Embryonic facial prominence (tissue), 1 donor: Measurements from ENCODE around the gene PLXNA2.

Experiments
- DNase-seq: peaks from one replicate; pipeline ENCODE4 v3.0.0-alpha.2; 2016; ENCODE audit errors: extremely low spot score

PLXNA2 gene

GRCh38 chr1:208222376-208223126, 21.6 kb downstream of the PLXNA2 start:
- DNase-seq, result no peak

DNA sequence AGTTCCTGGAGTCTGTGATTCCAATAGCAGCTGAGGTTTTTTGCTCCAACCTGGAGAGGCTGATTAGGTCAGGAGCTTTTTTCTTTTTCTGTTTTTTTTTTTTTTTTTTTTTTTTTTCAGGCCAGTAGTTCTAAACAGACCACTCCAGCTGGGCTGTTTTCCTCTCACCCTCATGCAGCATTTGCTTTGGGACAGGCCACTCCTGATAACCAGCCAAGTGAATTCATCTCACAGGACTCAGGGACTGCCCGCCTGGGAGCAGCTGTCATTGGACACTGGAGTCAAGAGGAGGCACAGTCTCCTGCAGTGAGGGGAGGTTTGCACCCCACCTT, 22.9 kb downstream of the PLXNA2 start:
- DNase-seq, result no peak

DNA sequence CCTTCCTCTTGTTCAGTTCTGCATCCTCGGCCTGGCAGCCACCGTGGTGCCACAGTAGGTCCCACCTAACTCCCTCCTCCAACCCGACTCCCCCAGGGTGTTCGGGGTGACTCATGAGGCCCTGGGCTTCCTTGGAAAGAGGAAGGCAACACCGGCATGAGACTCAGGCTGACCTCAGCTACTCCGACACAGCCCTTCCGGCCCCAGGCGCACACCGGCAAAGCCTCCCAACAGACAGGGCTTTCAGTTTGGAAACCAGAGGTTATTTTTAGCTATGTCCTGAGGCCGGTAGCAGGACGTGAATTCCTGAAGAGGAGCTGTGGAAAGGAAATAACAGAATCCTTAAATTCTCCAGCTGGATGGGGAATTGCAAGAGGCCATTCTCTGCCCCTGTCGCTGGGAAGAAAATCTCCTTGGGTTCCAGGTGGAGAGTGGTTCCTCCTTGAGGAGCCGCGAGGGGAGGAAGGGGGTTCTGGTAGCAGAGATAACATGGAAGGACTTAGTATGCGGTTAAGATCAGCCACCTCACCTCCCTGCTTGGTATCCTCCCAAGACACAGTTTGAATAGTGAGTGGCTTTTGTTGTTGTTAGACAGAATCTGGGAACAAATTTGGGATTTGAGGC, 24.4 kb downstream of the PLXNA2 start:
- DNase-seq, result no peak

DNA sequence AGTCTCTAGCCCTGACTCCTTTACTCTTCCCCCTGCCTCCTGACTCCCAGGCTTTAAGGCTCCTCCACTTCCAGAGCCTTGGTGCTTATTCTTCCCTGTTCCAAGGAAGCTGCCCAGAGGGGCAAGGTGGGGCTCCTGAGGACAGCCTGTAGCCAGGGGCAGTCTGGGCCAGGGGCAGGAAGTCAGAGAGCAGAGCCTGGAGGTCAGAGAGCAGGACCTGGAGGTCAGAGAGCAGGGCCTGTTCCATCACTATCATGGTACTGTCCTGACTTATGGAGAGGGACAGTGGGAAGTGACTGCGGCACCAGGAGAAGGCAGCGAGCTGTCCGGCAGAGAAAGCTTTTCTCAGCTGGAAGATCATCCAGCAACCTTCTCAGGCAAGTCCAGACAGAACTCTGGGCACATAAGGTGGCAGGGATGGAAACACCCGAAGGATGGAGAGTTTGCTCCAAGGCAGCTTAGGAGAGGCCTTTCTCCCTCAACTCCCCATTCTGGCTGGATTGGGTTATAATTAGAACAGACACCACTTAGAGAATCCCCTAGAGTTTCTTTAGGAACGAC, 25.0 kb downstream of the PLXNA2 start:
- DNase-seq, result no peak

DNA sequence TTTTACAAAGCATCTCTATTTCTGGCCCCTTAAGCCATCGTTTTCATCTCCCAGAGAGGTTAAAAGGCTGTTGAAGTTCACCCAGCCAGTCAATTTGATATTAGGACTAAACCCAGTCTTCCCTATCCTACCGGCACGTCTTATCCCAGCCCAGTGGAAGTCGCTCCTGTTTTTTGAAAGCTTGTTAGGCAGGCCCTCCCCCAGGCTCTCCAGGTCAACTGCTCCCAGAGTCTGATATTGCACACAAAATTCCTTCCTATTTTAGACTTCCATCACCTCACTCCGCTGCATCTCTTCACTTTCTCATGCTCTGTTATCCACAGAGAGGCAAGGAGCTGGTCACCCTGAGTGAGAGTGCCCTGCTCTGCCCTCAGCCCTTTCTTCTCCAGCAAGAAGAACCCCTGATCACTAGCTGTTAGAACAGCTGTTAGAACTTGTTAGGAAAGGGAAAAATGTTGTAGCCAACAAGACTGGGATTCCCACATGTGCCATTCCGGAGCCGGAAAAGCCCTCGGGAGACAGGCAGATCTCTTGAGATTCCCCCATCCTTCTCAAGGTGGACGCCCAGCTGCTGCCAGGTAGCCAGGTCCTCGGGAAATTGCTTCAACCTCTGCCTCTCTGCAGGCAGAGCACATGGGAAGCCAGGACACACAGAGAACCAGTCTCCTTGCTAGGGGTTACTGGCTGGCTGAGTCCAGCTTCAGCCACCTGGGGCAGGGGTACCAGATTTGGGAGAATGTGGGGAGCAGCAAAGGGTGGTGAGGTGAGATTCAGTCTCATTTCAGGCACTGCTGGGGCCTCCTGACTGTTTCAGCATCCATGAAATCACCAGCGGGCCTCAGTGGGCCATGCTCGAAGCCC, 25.7 kb downstream of the PLXNA2 start:
- DNase-seq, result no peak

DNA sequence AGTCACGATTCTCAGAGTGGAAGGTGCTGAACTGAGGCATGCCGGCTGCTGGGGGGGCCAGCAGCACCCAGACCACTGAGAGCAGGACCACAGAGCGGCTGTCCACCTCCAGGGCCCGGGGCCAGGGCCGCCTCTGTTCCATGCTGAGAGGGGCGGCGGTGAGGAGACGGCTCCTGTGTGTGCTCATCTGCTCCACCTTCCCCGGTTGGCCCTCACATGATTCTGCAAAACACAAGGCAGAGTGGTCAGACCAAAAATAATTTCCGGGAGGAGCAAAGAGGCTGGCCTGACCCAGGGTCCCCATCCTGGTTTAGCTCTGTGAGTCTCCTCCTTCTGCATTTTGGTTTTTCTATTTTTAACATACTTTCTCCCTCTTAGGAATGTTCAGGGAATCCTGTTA, 26.4 kb downstream of the PLXNA2 start:
- no peak for DNase-seq

DNA sequence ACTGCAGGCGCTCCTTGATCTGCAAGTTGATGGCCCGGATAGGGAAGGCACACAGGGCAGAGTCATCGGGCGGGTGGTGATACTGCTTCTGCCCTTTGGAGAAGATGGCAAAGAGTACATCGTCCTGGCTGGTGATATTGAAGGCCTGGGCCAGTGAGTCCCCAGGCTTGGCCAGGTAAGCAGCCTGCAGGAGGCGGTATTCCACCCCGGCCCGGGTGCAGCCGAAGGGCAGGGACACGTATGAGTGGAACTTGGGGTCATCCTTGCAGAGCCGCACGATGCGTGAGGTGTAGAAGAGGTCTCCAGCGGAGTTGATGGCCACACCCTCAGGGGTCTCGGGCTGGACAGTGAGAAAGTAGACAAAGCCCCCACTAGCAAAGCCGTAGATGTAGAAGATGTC, 27.4 kb downstream of the PLXNA2 start:
- DNase-seq, result no peak

DNA sequence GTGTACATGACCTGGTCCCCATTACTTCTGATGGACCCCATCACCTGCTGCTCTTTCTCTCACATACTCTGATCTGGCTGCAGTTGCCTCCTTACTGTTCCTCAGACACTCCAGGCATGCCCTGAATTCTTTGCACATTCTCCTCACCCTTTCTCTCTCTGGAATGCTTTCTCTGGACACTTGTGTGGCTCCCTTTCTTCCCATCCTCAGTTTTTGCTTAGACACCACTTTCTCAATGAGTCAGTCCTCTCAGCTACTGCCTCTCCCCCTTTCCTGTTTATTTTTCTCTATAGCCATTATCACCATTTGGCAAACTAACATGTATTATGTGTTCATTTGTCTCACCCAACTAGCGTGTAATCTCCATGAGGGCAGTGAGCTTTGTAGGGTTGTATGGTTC, 28.1 kb downstream of the PLXNA2 start:
- no peak for DNase-seq

GRCh38 chr1:208215393-208215792, 28.8 kb downstream of the PLXNA2 start:
- no peak for DNase-seq

DNA sequence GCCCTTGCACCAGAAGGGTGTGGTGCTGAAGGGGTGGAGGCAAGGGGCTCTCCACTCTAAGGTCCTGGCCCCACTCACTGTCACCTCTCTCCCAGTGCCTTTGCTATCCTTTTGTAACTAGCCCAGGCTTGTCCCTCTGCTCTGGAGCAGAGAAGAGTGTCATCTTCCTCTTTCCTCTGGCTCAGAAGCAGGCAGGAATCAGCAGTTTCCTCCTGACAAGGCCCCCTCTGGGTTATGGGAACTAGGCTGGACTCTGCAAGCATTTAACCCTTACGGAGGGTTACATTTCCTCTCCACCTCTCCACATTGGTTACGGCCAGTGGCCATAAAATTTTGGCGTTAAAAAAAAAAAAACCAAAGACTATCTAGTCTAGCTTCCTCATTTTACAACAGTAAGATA, 30.4 kb downstream of the PLXNA2 start:
- no peak for DNase-seq

DNA sequence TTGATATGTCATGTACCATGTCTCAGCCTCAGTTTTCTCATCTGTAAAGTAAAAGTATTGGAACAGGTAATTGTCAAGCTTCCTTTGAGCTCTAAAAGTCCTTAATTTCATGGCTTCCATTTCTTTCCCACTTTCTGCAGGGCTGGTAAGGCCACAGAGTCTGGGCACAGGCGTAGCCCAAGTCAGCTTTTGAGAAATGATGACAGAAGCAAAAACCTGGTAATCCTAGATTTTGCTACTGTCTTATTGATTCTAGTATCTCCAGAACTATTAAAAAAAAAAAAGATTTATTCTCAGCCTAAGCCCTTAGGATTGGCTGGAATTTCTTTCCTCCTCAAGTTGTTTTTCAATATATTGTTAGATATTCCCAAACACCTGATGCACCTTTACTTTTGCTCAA, 31.3 kb downstream of the PLXNA2 start:
- DNase-seq, result no peak

- DNase-seq, result no peak
Measured at GRCh38 chr1:208211921-208212843, 32.0 kb downstream of the PLXNA2 start.

DNA sequence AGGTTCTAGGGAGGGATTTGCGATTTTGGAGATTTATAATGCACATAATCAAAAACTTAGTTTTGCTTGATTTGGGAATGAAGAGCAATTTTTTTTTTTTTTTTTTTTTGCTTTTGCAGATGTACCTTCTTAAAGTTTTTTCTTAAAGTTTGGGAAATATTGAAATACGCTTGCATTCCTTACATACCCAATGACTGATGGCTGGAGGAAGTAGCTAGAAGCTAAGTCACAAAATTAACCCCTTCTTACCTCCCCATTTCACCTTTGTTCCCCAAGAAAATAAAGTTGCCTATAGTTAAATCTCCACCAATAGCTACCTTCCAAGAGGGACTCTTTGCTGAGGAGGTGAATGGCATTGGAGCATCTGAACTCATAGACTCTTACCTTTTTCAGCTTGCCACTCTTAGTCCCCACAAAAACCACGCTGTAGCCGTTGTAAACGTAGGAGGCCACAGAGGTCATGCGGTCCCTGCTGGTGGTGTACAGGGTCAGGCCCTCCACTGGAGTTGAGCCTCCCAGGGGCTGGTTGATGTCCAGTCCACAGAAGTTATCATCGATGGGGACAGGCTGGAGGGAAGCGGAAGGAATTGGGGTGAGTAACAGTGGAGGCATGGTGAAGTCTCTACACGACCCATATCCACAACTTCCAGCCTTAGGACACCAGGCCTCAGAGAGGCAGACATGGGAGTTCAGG, 34.1 kb downstream of the PLXNA2 start:
- no peak for DNase-seq

- no peak for DNase-seq
Measured at GRCh38 chr1:208209286-208209685, 34.9 kb downstream of the PLXNA2 start.

DNA sequence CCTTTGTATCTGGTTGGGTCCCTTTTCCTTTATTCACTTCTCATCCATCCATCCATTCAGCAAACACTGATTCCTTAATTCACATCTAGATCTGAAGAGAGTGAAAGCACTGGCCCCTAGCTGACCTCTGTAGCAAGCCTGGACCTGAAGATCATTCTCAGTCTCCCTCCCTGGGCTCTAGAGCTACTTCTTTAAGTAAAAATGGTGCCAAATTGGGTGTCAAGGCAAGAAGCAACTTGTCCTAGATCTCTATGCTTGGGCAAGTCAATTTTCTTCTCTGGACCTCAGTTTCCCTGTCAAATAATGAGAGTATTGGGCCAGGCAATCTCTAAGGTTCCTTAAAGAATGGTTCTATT, 36.1 kb downstream of the PLXNA2 start:
- no peak for DNase-seq

DNA sequence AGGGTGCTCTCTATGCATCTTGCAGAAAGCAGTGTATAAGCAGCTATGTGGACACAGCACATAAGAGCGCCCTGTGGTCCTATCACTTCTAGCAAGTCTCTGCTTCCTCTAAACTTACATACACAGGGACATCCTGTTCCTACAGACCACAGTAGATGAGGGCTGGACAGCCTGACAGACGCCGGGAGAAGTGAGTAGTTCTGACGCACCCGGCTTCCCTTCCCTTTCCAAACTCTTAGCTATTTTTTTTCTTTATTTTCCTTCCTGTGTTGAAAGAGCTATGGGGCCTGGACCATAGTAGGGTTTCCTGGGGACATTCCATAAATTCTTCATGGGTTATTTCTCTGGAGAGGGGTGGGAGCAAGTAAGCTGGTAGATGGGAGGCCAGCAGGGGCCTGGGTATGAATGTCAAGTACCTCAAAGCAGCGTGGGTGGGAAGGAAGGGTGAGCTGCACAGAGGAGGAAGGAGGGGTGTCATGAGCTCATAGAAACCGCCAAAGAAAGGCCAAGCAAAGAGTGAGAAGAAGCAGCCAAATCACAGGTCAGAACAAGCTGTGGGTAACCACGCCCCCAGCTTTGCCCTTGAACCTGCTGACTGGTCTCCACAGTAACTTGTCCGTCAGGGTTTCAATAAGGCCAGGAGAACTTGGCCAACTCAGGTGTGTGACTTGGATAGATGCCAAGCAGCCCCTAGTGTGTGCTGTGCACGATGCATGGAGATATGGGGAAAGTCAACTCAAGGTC, 36.6 kb downstream of the PLXNA2 start:
- DNase-seq, result no peak

- no peak for DNase-seq
Measured at GRCh38 chr1:208206092-208206698, 38.0 kb downstream of the PLXNA2 start.

DNA sequence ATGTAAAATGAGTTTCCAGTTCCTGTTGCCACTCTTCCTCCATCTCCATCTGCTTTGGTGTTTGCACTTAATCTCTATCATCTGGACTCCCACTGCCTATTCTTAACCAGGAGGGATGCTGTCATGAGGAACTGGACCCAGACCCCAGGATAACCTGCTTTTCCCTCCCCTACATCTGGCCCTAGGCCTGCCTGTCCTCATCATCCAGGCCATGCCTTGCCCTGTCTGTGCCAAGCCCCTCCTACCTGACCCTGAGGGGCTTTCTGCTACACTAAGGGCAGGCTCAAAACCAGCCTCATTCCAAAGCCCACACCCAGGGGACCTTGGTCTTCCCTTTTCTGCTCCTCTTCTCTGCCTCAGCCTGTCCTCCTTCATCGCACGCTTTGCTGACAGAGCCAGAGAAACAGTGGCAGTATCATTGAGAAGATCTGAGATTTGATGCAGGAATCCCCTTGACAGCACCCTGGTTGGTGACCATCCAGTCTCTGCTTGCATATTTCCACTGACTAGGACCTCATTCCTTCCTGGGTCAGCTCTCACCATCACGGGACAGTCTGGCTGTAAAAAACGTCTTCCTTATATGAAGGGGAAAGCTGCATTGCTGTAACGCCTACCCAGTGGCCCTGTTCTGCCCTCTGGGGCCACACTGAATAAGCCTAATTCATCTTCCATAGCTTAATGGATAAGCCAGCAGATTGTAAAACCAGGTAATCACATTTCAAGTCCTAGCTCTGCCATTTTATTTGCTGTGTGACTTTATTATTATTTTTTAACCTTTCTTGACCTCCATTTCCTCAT, 38.8 kb downstream of the PLXNA2 start:
- no peak for DNase-seq

DNA sequence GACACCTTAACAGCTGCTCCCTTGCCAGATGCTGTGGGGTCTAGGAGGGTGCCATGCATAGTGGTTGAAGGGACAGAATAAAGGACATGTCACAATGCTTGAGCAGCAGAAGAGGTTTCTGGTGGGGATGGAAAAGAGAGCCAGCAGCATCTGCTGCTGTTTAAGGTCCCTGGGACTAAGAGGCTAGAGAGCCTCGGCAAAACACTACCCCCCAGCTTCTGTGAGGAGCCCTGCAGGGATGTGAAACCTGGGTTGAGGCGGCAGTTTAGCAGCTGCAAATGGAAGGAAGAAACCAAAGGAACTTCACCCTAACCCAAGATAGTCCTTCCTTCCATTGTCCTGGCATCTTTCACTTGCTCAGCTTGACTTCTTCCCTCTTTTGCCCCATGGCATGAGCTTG, 39.4 kb downstream of the PLXNA2 start:
- no peak for DNase-seq
